ENCODE results near the gene HNRNPA1. TPM values are rescaled to one million over a fixed set of nuclear protein-coding genes. Genes with fewer than 3 reads are reported as not detected.

The HNRNPA1 gene
- total RNA-seq, 1 experiment from 2014 or later = 3,193 TPM

DNA sequence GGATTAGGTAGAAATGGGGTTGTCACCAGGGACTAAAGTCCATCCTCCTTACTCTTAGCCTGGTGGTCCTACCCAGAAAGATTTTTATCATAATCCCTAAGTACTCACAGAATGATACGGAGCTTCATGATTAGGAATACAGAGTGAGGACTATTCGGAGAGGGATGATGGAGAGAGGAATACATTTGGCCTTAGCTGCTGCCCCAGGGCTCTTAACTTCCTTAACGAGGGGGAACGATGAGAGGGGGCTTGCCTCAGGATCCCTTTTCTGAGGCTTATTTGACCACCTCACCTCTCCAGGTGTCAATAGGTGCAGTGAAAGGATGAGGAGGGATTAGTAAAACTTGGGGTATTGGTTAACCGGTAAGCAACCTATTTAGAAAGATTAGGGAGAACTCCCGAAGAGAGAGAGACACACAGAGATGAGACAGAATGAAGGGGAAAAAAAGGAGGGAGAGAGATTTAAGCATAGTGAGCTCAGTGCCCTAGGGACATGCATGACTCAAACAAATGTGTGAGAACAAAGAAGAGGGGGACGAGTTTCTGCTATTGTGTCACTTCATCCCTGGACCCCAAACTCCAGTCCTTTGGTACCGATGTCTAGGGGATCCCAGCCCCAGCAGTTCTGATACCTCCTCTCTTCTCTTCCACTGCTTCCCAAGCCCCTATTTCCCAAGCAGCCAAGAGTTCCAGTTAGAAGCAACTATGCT is 19.1 kb downstream of the HNRNPA1 start:
- no peak overlapping the region for H3K56ac ChIP-seq (ENCODE audit: insufficient read length, low read depth, low read length)
- H3K27ac ChIP-seq (ENCODE audit: insufficient read length, low read depth, low read length) = no peak overlapping the region
- no peaks in the 10 kb centered on the region for H3K9me3 Mint-ChIP-seq
- DNase-seq = no peak
- H4K8ac ChIP-seq (replicated peaks; ENCODE audit: insufficient read length, low read depth, low read length) = no peak overlapping the region
- H3K79me1 ChIP-seq (ENCODE audit: insufficient read depth, low read depth, low read length, poor library complexity, severe bottlenecking) = no peaks in the 10 kb centered on the region
- no peak overlapping the region for H2AFZ ChIP-seq (ENCODE audit: low read length)
- no peak overlapping the region for H2BK12ac ChIP-seq (ENCODE audit: insufficient read length, low read depth, low read length)
- no peaks in the 10 kb centered on the region for H3K79me2 ChIP-seq (ENCODE audit: insufficient read depth, low read length)
- no peak overlapping the region for H3T11ph ChIP-seq (ENCODE audit: low read length)
- no peak overlapping the region for H3K18ac ChIP-seq (ENCODE audit: insufficient read length, low read depth, low read length)
- peaks cover 6% of the 10 kb centered on the region for H3K23me2 ChIP-seq (ENCODE audit: insufficient read length, low read depth, low read length, poor library complexity, severe bottlenecking)
- peaks cover 32% of the 10 kb centered on the region for H3K27me3 Mint-ChIP-seq (ENCODE audit: low read depth)
- H4K91ac ChIP-seq (ENCODE audit: insufficient read length, low read depth, low read length) = no peak overlapping the region
- no peak overlapping the region for H3K9ac ChIP-seq (ENCODE audit: extremely low read depth, insufficient read length, low read length)
- H3K23ac ChIP-seq (ENCODE audit: insufficient read length, low read depth, low read length) = no peak overlapping the region
- peak overlapping the region; percentile 84 for H3K4me2 ChIP-seq (ENCODE audit: insufficient read depth, insufficient read length, low read length)
- no peak overlapping the region for H2BK120ac ChIP-seq (ENCODE audit: low read depth, low read length, poor library complexity, severe bottlenecking)
- H3K4me1 ChIP-seq (ENCODE audit: insufficient read depth, low read length) = peaks cover 11% of the 10 kb centered on the region; the same call in 1 of the 2 replicates
- no peak overlapping the region for H3K4ac ChIP-seq (ENCODE audit: low read depth, low read length)
- no CpG with 5 or more reads among the region's 8 CpGs for WGBS (ENCODE audit: extremely low coverage, insufficient read length, low lambda C conversion rate)
- H4K5ac ChIP-seq (ENCODE audit: insufficient read length, low read depth, low read length) = no peak overlapping the region
- H2BK5ac ChIP-seq (ENCODE audit: insufficient read length, low read length) = no peak overlapping the region
- H3K36me3 Mint-ChIP-seq (ENCODE audit: insufficient read depth in 1 of 3, low read depth in 3 of 3) = no peaks in the 10 kb centered on the region
- no peak overlapping the region for H2BK15ac ChIP-seq (ENCODE audit: low read depth, low read length)
- H2BK20ac ChIP-seq (ENCODE audit: low read depth, low read length, poor library complexity, severe bottlenecking) = no peak overlapping the region
- no peak overlapping the region; a peak in 1 of 7 replicates for H3K27ac Mint-ChIP-seq
- H4K20me1 ChIP-seq (ENCODE audit: control insufficient read depth, insufficient read depth, insufficient read length) = no peaks in the 10 kb centered on the region
- peaks cover 7% of the 10 kb centered on the region; the same call in 1 of the 2 replicates for H3K27me3 ChIP-seq (ENCODE audit: insufficient read depth, low read length)
- H3K4me1 Mint-ChIP-seq = peaks cover 53 to 63% of the 10 kb centered on the region in 2 experiments
- H3K4me3 Mint-ChIP-seq = peak overlapping the region; percentile 57 to 79; a peak in 4 of 5 replicates
- TF ChIP-seq, protein P1, sequence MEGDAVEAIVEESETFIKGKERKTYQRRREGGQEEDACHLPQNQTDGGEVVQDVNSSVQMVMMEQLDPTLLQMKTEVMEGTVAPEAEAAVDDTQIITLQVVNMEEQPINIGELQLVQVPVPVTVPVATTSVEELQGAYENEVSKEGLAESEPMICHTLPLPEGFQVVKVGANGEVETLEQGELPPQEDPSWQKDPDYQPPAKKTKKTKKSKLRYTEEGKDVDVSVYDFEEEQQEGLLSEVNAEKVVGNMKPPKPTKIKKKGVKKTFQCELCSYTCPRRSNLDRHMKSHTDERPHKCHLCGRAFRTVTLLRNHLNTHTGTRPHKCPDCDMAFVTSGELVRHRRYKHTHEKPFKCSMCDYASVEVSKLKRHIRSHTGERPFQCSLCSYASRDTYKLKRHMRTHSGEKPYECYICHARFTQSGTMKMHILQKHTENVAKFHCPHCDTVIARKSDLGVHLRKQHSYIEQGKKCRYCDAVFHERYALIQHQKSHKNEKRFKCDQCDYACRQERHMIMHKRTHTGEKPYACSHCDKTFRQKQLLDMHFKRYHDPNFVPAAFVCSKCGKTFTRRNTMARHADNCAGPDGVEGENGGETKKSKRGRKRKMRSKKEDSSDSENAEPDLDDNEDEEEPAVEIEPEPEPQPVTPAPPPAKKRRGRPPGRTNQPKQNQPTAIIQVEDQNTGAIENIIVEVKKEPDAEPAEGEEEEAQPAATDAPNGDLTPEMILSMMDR (conservative IDR thresholded peaks at IDR 0.05) = no peak
- no peak overlapping the region for H2AK5ac ChIP-seq (ENCODE audit: insufficient read length, low read length)
- no peaks in the 10 kb centered on the region for H3K9me3 ChIP-seq (ENCODE audit: control insufficient read depth, low read depth, low read length)
- no peak overlapping the region for H3K14ac ChIP-seq (ENCODE audit: insufficient read depth, low read length)

All from H9 (cell line).